ENCODE measurements around the gene FER.

The FER gene

DNA sequence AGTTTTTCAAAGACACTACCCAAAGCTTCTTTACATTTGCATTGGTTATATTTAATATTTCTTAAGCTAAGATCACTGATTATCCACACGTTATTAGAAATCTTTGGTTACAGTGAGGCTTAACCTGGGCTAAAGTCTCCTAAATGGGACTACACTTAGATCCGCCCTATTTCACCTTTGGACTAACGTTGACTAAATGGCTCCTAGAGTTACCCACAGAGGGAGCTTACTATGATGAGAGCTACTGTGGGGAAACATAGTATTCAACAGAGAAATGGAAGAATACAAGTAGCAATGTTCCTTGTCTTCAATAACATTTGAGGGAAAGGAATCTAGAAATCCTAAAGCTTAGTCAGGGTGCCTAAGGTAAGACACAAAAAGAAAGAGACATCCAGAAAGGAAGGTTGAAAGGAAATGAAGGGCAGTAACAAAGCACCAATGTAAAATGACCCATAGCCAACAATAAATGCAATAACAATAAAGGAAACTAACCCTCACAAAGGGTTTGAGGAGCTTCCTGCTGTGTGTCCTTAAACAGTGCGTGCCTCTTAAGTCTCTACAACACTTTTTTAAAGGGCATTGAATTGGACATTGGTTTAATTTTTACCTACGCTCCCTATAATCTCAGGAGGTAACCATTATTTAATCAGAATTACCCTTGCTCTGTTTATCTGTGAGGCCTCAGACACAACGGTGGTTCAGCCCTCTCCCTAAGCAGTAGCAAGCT, 445.0 kb downstream of the FER start:
- no peak for DNase-seq

DNA sequence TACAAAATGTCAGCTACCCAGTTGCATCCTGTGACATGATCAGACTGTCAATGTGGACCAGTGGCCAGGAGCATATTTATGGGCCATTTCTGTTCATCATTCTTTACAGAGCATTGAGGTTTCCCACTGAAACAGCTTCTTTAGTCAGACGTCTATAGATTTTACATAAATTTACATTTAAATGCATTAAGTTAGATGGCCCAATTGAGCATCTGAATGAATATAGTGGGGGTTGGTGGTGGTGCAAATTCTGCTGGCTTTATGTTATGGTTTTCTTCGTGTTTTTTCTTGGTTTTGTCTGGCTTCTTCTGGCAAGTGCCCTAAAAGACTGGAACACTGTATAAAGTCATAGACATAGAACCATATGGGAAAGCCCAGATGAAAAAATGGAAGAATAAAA, 448.0 kb downstream of the FER start:
- DNase-seq = no peak

DNA sequence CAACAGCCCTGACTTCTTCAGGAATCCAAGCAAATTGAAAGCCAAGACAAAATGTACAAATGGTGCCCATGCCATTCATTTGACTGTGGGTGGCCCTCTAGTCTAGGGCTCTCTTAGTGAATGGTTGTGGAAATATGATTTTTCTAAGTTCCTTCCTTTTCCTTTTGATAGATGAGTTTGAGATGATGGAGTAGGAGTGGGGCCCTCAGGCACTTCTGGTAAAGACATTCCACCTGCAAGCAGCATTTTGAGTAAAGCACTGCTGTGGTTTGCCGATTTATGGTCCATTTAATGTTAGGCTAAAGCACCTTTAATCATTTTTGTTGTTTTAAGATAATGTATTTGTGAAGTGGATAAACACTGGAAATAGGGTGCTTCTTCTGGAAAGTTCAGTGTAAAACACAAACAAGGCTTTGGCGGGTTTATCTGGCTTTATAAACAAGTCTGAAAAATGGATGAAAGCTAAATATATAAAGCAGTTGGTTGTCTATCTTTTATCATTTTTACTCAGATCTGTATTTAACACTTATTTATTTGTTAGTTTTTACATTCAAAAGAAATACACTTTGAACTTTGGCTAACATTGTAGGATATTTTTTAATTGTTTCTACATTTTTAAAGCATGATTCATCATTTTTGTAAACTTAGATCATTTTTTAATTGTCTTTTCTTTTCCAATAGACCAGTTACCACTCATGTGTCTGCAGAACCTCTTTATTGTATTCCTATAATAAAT, 448.6 kb downstream of the FER start:
- no peak for DNase-seq

DNA sequence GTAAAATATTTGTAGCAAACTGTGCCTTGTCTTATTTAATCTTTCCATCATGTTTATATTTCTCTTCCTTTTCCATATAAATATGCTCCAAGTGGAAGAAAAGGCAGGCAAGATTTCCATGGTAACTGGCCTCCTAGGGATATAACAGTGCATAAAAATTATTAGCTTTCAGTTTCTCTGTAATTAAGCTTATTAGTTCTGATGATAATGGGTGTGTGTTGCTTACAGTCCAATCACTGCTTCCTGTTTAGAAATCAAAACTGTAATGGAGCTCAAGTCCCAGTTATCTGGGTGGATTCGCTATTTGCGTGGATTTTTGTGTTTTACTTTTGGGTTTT, 449.1 kb downstream of the FER start:
- no peak for DNase-seq

DNA sequence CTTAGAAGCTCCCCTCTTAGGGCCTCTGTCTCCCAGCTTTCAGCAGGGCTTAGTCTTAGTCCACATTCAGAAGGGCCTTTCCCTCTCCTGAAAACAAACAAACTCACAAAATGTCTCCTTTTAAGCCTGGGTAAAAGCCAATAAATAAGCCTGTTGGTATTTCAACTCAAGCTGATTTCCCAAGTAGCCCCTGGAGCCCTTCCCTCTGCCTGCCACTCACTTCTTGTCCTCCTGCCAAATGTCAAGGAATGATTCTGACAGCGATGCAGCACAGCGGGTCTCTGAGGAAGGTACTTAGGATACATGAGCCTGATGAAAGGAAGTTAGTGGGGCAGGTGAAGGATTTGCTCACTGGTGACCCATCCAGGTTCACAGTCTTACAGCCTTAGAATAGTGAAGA, 451.6 kb downstream of the FER start:
- DNase-seq = no peak

DNA sequence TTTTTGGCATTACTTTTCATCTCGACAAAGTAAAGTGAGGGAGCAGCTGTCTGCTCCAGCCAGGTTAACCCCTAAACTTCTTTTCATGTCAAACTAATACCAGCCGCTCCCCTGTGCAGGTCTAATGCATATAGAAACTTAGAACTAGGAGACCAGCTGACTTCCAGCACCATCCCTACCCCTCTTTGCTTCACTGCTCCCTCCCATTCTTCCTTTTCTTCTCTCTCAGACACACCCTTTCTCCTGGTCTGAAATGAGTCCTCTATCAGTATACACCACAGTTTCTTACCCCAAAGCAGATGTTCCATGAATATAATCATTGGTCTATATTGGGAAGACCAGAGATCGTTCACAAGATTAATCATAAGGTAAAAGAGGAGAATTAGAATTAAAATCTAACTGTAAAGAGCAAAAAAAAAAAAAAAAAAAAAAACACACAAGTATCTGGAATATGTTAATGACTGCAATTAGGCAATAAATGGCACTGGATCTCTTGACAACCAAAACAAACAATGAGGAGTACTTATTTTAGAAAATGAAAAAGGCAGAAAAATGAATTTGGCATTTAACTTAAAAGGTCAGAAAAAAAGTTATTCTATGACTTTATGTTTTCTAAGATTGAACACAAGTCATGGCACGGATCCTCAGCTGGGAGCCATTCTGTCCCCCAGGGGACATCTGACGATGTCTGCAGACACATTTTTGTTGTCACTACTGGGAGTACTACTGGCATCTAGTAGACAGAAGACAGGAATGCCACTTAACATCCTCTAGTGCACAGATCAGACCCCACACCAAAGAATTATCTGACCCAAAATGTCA, 452.3 kb downstream of the FER start:
- DNase-seq = no peak

DNA sequence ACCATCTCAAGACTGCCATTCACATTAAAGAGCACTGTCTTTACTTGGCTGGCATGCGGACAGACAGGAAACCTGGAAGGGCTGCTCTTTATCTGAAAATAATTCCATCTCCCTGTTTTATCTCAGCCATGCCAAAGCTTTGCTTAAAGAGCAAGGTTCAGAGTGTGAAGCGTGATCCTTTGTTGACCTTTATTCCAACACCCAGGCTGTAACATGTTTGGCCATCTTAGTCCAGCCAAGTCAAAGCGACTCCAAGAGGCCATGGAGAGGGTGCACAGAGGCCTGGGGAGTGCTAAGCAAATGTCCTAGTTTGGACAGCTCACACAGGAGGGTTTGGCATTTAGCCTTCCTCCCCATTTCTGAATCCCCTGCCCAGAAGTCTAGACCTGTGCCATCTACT, 467.3 kb downstream of the FER start:
- no peak for DNase-seq

DNA sequence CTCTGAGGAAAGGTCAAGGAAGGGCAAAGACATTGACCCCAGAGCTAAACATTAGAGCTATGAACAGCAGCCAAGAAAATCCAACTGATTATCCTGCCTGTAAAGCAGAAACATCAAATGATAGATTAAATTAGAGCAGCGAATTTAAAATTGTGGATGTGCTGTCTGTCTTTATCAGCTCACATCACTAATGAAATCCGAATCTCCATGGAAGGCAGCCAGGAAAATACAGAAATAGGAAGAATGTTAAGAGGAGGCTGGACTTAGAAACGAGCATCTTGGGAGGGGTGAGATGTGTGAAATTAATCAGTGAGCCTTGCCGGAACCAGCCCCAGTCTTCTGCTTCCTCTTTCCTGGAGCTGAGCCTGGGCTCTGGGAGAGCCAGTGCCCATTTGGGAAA, 471.1 kb downstream of the FER start:
- DNase-seq = no peak

DNA sequence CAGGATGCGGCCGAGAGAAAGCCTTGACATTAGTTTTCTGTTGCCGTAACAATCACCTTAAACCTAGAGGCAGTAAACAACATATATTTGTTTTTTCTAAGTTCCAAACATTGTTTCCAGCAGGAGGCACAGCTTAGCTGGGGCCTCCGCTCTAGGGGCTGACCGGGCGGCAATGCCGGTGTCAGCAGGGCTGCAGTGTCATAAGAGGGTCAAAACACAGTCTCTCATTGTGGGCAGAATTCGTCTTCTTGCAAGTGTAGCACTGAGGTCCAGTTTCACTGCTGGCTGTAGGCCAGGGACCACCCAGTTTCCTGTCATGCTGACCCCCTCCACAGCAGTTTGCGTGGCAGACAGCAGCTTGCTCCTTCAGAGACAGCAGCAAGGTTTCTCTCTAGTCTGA, 475.8 kb downstream of the FER start:
- DNase-seq = no peak

DNA sequence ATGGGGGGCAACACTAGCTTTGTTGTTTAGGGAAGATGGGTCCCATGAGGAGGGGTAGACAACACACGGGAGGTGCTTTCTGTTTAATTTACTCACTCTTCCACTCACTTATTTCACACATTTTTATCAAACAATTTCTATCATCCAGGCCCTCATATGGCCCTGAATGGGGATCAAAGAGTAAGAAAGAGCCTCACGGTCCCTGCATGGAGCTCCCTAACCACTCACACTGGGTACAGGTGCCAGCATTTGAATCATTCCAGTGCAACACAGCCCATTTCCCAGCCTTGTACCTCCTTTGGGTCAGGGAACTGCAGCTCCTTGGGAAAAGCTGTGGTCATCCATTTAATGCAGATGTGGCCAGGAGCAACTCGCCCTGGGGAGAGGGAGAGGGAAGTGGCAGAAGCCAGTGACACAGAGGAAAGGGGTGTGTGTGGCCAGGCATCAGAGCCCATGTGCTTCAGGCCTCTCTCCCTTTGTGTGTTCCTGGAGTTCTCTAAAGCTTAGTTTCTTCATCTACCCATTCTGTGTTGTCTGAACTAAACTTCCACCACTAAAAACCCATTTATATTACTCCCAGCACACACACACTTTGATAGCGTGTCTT, 476.7 kb downstream of the FER start:
- no peak for DNase-seq

DNA sequence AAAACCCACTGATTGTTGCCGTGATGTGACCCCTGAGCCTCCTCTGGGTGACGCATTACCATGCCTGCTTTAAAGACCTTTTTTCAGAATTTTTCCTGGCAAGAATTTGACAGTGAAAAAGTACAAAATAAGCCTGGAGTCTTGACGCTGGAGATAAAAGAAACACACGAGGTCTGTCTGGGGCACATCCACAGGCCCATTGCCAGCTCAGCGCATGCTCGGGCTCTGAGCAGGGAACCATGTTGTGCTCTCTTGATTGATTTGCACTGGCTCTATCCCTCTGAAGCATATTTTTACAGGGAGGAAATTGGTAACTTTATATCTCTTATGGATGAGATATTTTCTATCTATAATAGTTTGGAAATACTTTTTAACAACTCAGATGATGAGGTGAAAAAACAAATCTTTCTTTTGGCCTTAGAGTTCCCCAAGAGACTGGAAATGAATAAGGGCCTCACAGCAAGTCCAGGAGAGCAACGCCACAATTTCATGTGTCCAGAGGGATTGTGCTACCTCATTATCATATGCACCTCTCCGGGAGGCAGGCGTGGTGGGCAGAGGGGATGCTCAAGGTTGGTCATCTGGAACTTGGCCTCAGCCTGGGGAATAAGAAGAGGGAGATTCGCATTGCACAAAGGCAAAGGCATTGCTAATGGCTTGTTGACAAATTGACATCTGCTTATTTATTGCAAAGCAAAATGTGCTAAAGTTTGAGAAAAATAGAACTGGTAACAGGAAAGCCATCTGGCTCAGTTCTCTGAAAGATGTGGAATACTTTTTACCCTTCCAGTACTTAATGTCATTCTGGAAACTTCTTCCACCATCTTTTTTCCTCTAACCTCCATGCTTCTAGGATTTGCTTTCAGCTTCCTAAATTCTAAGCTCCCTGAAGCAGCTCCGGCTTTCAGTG, 478.3 kb downstream of the FER start:
- no peak for DNase-seq

DNA sequence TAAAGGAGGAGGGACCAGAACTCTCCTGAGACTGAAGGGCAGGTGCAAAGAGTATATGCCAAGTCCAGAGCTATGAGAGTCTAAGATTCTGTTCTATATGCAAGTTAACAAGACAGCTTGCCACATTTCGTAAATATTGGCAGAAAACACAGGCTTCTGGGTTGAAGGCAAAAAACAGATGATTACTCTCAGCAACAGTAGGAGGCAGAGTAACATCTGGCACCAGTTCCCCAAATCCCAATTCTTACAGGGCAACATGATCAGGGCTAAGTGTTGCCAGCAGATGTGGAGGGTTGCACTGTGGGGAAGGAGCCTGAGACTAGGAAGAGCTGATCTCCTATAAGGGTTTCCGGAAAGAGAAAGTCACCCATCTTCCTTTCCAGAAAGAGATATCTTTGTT, 482.7 kb downstream of the FER start:
- no peak for DNase-seq

DNA sequence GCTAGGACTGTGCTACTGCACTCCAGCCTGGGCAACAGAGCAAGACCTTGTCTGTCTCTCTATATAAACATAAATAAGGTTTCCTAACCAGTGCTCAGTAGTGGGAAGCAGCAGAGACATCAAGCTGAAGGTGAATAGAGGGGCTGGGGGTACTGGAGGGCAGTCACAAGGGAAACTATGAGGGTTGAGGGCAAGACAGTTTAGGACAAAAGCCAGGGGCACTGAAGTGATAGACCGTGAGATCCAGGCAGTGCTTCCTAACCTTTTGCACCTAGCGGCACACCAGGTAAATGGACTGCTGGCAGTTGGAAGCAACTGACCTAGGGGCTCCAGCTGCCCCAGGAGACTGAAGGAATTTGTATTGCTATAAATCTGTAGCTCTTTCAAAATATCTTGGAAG, 483.6 kb downstream of the FER start:
- DNase-seq = no peak

DNA sequence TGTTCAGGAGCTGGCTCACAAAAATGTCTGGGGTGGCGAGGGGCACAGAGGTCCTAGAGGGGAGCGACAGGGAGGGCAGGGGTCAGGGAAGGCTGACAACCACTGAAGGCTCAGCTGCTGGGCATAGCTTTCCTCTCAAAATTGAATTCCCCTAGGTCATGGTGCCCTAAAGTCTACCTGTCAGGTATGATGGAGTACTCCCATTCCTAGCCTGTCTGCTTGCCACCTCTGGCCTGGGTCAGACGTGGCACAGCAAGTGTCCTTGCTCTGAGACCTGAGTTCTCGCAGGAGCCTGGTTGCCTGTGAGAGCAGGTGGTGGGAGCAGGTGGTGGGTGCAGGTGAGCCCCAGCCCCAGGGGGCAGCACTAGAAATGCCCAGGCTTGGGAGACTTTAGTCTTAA, 486.7 kb downstream of the FER start:
- DNase-seq = no peak

DNA sequence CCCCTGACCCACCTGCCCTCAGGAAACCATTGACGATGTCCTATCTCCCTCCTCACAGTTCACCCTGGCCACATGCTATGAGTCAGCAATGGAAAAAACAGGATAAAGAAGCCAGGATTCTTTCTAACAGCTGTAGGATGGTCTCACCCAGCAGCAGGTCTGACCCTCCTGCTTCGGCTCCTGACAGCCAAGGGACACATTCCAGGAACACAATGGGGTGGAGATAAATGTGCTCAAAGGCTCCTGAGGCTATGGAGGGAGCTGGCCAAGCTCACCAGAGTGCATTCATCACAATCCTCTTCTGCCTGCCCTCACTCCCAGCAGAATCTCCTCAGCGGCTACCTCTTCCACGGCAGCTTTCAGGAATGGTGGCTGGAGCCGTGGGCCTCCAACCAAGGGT, 491.8 kb downstream of the FER start:
- DNase-seq = no peak

DNA sequence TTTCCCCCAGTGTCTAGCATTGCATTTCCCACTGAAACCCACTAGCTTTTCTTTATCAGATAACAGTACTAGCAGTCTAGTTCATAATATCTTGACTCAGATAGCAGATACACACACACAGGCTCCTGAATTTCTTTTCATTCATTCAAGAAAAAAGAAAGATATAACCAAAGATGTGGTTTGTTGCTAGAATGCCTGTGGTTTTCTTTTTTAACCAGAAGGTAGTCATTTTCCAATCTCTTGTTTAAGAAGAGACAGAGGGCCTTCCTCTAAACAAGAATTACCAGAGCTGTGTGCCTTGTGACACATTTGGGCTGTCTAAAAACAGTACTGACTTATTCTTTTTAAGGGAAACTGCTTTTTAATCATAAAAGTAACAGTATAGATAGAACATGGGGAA, 494.8 kb downstream of the FER start:
- DNase-seq = peak; percentile 5

DNA sequence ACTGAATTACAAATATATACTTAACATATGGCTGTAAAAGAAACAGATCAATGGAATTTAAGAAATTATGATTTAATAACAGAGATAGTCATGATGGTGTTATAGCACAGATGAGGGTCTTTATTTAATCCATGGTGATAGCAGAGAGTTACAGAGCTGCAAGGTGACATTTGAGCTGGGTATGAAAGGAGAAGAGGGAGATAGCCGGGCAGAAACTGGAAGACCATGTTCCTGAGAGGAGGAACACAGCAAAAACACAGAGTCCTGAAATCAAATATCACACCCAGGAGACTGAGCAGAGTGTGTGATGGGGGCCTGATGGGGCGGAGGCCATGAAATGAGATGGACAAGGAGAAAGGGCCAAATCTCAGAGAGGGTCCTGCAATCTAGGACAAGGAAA, 498.7 kb downstream of the FER start:
- no peak for DNase-seq

All from stimulated activated CD4-positive, alpha-beta T cell treated with anti-CD3 and anti-CD28 coated beads, Interleukin-1b, Interleukin-23, amount 100 ng/mL, for 48 hours (primary cell).